Stimulated activated naive CD4-positive, alpha-beta T cell (primary cell): ENCODE results near the gene ICAM1.

Source experiments
- DNase-seq, 6 experiments: peaks; one replicate each; lab custom pipeline; 2025; lab: John Stamatoyannopoulos, UW

Gene ICAM1

GRCh38 chr19:10321874-10322835, 51.2 kb downstream of the ICAM1 start:
- no peak for DNase-seq

- DNase-seq, result no peak
Measured at GRCh38 chr19:10325732-10326131, 54.8 kb downstream of the ICAM1 start.

- DNase-seq, result no peak
Measured at GRCh38 chr19:10327793-10328192, 56.9 kb downstream of the ICAM1 start.

- no peak for DNase-seq
Measured at GRCh38 chr19:10328558-10329429, 57.9 kb downstream of the ICAM1 start.

- DNase-seq, result no peak
Measured at GRCh38 chr19:10329555-10329954, 58.6 kb downstream of the ICAM1 start.

GRCh38 chr19:10332158-10332964, 61.4 kb downstream of the ICAM1 start:
- DNase-seq, result no peak

GRCh38 chr19:10332965-10333757, 62.2 kb downstream of the ICAM1 start, which contains the start of gene RAVER1:
RAVER1 (minus strand) TSS chr19:10333529; CDS start chr19:10333507, 22 bp downstream.
- peak; percentile 95 to 99 (median 97) for DNase-seq

- DNase-seq, result no peak
Measured at GRCh38 chr19:10333758-10334587, 63.1 kb downstream of the ICAM1 start.

- peak in 3 of 6 experiments; percentile 11 to 14 (median 12) for DNase-seq
Measured at GRCh38 chr19:10334588-10335351, 63.9 kb downstream of the ICAM1 start.

- DNase-seq, result no peak
Measured at GRCh38 chr19:10335352-10335985, 64.5 kb downstream of the ICAM1 start.
